Stomach (tissue), 4 donors: Measurements from ENCODE around the gene NCAPD2.

Experiments used
- EP300 ChIP-seq: sonication (generic); formaldehyde crosslinking; IDR thresholded peaks from one replicate; pipeline ENCODE4 v1.6.1; 2017; ENCODE audit warnings: antibody characterized with exemption
- POLR2AphosphoS5 ChIP-seq, 3 donors: sonication (generic); formaldehyde crosslinking; IDR thresholded peaks; one replicate each; pipeline ENCODE4 v1.6.1; 2016; ENCODE audit warnings: antibody characterized with exemption in 3 of 3
- TF ChIP-seq, protein P1 (sequence below), 7 experiments: fragments of 450-650 bp in 4 of 7; fragments of 200-600 bp in 3 of 7; sonication (generic) in 3 of 7; IDR thresholded peaks; one replicate each; pipeline ENCODE4 v1.5.1; 2016 to 2019; ENCODE audit warnings: antibody characterized with exemption in 7 of 7, control low read depth in 2 of 7, mild to moderate bottlenecking in 1 of 7

- TF ChIP-seq, protein P1, sequence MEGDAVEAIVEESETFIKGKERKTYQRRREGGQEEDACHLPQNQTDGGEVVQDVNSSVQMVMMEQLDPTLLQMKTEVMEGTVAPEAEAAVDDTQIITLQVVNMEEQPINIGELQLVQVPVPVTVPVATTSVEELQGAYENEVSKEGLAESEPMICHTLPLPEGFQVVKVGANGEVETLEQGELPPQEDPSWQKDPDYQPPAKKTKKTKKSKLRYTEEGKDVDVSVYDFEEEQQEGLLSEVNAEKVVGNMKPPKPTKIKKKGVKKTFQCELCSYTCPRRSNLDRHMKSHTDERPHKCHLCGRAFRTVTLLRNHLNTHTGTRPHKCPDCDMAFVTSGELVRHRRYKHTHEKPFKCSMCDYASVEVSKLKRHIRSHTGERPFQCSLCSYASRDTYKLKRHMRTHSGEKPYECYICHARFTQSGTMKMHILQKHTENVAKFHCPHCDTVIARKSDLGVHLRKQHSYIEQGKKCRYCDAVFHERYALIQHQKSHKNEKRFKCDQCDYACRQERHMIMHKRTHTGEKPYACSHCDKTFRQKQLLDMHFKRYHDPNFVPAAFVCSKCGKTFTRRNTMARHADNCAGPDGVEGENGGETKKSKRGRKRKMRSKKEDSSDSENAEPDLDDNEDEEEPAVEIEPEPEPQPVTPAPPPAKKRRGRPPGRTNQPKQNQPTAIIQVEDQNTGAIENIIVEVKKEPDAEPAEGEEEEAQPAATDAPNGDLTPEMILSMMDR (IDR thresholded peaks at IDR 0.05): no peak
- TF ChIP-seq EP300 (no peak), POLR2AphosphoS5 (IDR thresholded peaks at IDR 0.05) (no peak)
These were observed 24.8 kb upstream of the NCAPD2 start for GRCh38 chr12:6469092-6469491.
